H1 (cell line): Measurements from ENCODE around the gene PAGE5. TPM values are rescaled to one million over a fixed set of nuclear protein-coding genes. Genes with fewer than 3 reads are reported as not detected.

Source experiments
- EP300 ChIP-seq, 2 experiments: IDR thresholded peaks; 1 replicate in 1 of 2; 2 replicates in 1 of 2; pipeline ENCODE4 v1.6.1; 2011 to 2012; ENCODE audit warnings: low read depth in 2 of 2, low read length in 2 of 2, mild to moderate bottlenecking in 2 of 2, borderline replicate concordance in 1 of 2, inconsistent platforms in 1 of 2, moderate library complexity in 1 of 2
- RBBP5 ChIP-seq: IDR thresholded peaks from 2 replicates; pipeline ENCODE4 v1.7.1; 2012; ENCODE audit warnings: low read depth, mild to moderate bottlenecking, inconsistent platforms, low read length, moderate library complexity, borderline replicate concordance
- polyA plus RNA-seq, 7 experiments: library from polyadenylated mRNA; depleted of rRNA in 3 of 7; stranded (reverse) in 5 of 7; unstranded in 2 of 7; fragments of >200 nt in 5 of 7; fragments of 200-250 nt in 2 of 7; gene quantifications; 1 replicate in 5 of 7; 2 replicates in 1 of 7; 4 replicates in 1 of 7; pipeline versions ENCODE4 v1.2.1 to v1.2.3, GENCODE V29; 2011 to 2013; ENCODE audit warnings: missing spikeins in 2 of 7, mixed read lengths in 2 of 7
- total RNA-seq: library from RNA; stranded (reverse); fragmentation: NEBNext Ultra II Directional; extraction: Animal tissue kit (Norgen Biotek cat#: 25700); gene quantifications from 2 replicates; pipeline ENCODE4 v1.2.1, GENCODE V29; 2021

PAGE5 gene
- total and polyA plus RNA-seq, 2 of the 8 experiments (the other 6 are each of a cell fraction or from before 2014, with no cell fraction given): not detected

DNA sequence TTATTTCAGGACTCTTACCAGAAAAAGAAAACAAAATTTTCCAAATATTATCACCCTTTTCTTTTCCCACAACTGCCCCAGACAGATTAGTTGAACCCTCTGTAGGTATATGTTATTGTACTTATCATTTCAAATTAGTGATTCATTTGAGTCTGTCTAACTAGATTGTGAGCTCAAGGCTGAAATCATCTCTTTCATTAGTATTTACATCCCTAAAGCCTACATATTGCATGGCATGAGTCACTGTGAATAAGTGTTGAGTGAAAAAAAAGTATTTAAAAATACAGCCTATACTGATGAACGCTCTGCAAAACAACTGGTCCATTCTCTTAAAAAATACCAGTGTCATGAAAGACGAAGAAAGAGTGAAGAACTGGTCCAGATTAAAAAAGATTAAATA lies 40.7 kb downstream of the PAGE5 start (continued):
- no peak for TF ChIP-seq EP300 (IDR thresholded peaks at IDR 0.05; ENCODE audit: borderline replicate concordance in 1 of 2, low read depth in 2 of 2, low read length in 2 of 2)
- no peak for TF ChIP-seq RBBP5
